ENCODE data around the gene DNMT1. TPM values are rescaled to one million over a fixed set of nuclear protein-coding genes. Genes with fewer than 3 reads are reported as not detected.

DNMT1 gene
- polyA plus RNA-seq, 1 of the 3 experiments (the other 2 are of a cell fraction) = 58.3 TPM

- Histone ChIP-seq H3K27ac (ENCODE audit: low read depth in 2 of 2, low read length in 1 of 2) (no peak overlapping the region), H3K27me3 (ENCODE audit: insufficient read depth) (no peaks in the 10 kb centered on the region), H3K9me3 (no peaks in the 10 kb centered on the region), H3F3A (replicated peaks; ENCODE audit: insufficient read depth) (peaks cover 31% of the 10 kb centered on the region), H2AFZ (ENCODE audit: low read depth) (no peak overlapping the region), H4K20me1 (ENCODE audit: insufficient read depth) (no peaks in the 10 kb centered on the region), H3K36me3 (replicated peaks in 1 of 2; ENCODE audit: control insufficient read depth in 1 of 2, insufficient read depth in 2 of 2, low read length in 1 of 2) (peaks cover 0 to 6% of the 10 kb centered on the region in 2 experiments), H3K9me2 (no peaks in the 10 kb centered on the region), H3K4me2 (no peak overlapping the region), H3K79me2 (ENCODE audit: insufficient read depth) (no peaks in the 10 kb centered on the region), H3K4me3 (ENCODE audit: low read depth in 2 of 2, low read length in 1 of 2) (no peak overlapping the region), H3K9ac (no peak overlapping the region), H3K4me1 (ENCODE audit: control insufficient read depth in 1 of 2, insufficient read depth in 2 of 2, low read depth in 1 of 2, low read length in 1 of 2) (no peaks in the 10 kb centered on the region)
- POLR2A ChIA-PET = no interaction called here
- no peak for TF ChIP-seq FOXM1 (IDR thresholded peaks at IDR 0.05; ENCODE audit: low read depth)
- TF ChIP-seq MXI1 (IDR thresholded peaks at IDR 0.05; ENCODE audit: low read depth, low read length) = no peak
- no peak for TF ChIP-seq POLR2AphosphoS5 (IDR thresholded peaks at IDR 0.05; ENCODE audit: low read depth, low read length)
- no peak for TF ChIP-seq SIN3A (IDR thresholded peaks at IDR 0.05; ENCODE audit: borderline replicate concordance, low read depth, low read length)
- TF ChIP-seq, protein P1, sequence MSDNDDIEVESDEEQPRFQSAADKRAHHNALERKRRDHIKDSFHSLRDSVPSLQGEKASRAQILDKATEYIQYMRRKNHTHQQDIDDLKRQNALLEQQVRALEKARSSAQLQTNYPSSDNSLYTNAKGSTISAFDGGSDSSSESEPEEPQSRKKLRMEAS (IDR thresholded peaks at IDR 0.05; ENCODE audit: low read depth) = no peak
- no peak for TF ChIP-seq JUND (IDR thresholded peaks at IDR 0.05)
- TF ChIP-seq, protein P2, sequence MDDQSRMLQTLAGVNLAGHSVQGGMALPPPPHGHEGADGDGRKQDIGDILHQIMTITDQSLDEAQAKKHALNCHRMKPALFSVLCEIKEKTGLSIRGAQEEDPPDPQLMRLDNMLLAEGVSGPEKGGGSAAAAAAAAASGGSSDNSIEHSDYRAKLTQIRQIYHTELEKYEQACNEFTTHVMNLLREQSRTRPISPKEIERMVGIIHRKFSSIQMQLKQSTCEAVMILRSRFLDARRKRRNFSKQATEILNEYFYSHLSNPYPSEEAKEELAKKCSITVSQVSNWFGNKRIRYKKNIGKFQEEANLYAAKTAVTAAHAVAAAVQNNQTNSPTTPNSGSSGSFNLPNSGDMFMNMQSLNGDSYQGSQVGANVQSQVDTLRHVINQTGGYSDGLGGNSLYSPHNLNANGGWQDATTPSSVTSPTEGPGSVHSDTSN (IDR thresholded peaks at IDR 0.05) = no peak
- TF ChIP-seq RXRA (IDR thresholded peaks at IDR 0.05; ENCODE audit: borderline replicate concordance, low read depth) = no peak
- TF ChIP-seq IRF3 (IDR thresholded peaks at IDR 0.05; ENCODE audit: low read depth, low read length) = no peak
- DNase-seq = no peak
- WGBS (ENCODE audit: low lambda C conversion rate) = 96% methylated on average over 4 of the region's 4 CpGs
- CTCF ChIA-PET = interaction anchor here (0.7 to 1.1 kb wide), 2 partner anchors 12 to 41 kb away, joined by 3 to 5 read pairs; no protein-coding TSS in a partner anchor
These were observed 68.5 kb downstream of the DNMT1 start for GRCh38 chr19:10126213-10126639.

DNA sequence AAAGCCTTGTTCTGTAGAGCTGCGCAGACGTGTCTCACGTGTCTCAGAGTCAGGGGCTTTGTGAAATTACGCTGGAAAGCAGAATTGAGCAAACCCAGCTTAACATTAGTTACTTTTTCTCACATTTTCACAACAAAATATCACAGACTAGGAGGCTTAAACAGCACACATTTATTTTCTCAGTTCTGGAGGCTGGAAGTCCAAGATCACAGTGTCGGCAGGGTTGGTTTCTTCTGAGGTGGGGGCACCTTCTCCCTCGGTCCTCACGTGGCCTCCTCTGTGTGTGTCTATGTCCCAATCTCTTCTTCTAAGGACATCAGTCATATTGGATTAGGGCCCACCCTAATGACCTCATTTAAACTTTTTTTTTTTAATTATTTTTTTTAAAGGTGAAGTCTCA is 70.3 kb downstream of the DNMT1 start:
- TF ChIP-seq ELF1 (IDR thresholded peaks at IDR 0.05) (no peak), FOXJ3 (CRISPR knock-in tag; IDR thresholded peaks at IDR 0.05) (no peak), SMC3 (IDR thresholded peaks at IDR 0.05; ENCODE audit: low read depth, low read length) (no peak), FOXM1 (IDR thresholded peaks at IDR 0.05; ENCODE audit: low read depth) (no peak), USF2 (IDR thresholded peaks at IDR 0.05; ENCODE audit: borderline replicate concordance, low read depth, low read length) (no peak), GABPA (IDR thresholded peaks at IDR 0.05; ENCODE audit: low read depth) (no peak), SIN3A (IDR thresholded peaks at IDR 0.05; ENCODE audit: borderline replicate concordance, low read depth, low read length) (no peak), TCF12 (IDR thresholded peaks at IDR 0.05) (no peak), RAD21 (IDR thresholded peaks at IDR 0.05; ENCODE audit: low read length) (no peak), MXI1 (IDR thresholded peaks at IDR 0.05; ENCODE audit: low read depth, low read length) (no peak)
- TF ChIP-seq, protein P1 (IDR thresholded peaks at IDR 0.05; ENCODE audit: low read depth) = no peak
- TF ChIP-seq, protein P3, sequence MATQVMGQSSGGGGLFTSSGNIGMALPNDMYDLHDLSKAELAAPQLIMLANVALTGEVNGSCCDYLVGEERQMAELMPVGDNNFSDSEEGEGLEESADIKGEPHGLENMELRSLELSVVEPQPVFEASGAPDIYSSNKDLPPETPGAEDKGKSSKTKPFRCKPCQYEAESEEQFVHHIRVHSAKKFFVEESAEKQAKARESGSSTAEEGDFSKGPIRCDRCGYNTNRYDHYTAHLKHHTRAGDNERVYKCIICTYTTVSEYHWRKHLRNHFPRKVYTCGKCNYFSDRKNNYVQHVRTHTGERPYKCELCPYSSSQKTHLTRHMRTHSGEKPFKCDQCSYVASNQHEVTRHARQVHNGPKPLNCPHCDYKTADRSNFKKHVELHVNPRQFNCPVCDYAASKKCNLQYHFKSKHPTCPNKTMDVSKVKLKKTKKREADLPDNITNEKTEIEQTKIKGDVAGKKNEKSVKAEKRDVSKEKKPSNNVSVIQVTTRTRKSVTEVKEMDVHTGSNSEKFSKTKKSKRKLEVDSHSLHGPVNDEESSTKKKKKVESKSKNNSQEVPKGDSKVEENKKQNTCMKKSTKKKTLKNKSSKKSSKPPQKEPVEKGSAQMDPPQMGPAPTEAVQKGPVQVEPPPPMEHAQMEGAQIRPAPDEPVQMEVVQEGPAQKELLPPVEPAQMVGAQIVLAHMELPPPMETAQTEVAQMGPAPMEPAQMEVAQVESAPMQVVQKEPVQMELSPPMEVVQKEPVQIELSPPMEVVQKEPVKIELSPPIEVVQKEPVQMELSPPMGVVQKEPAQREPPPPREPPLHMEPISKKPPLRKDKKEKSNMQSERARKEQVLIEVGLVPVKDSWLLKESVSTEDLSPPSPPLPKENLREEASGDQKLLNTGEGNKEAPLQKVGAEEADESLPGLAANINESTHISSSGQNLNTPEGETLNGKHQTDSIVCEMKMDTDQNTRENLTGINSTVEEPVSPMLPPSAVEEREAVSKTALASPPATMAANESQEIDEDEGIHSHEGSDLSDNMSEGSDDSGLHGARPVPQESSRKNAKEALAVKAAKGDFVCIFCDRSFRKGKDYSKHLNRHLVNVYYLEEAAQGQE (IDR thresholded peaks at IDR 0.05; ENCODE audit: low read depth, low read length) = no peak
- H2AFZ ChIP-seq (ENCODE audit: low read depth) = no peak overlapping the region
- 0 out of 4 replicates have a peak, but pooled peaks cover 0 to 3% of the 10 kb centered on the region in 2 experiments for H3K4me1 ChIP-seq (ENCODE audit: control insufficient read depth in 1 of 2, insufficient read depth in 2 of 2, low read depth in 1 of 2, low read length in 1 of 2)
- peaks cover 0 to 3% of the 10 kb centered on the region in 2 experiments for H3K36me3 ChIP-seq (replicated peaks in 1 of 2; ENCODE audit: control insufficient read depth in 1 of 2, insufficient read depth in 2 of 2, low read length in 1 of 2)
- H3K27ac ChIP-seq (ENCODE audit: low read depth in 2 of 2, low read length in 1 of 2) = no peak overlapping the region
- ChIA-PET CTCF (interaction anchor here (0.6 to 2.7 kb wide), 5 partner anchors 8 to 126 kb away, joined by 3 to 6 read pairs (median 4); no protein-coding TSS in a partner anchor), POLR2A (no interaction called here)
- H4K20me1 ChIP-seq (ENCODE audit: insufficient read depth) = no peaks in the 10 kb centered on the region
- H3K27me3 ChIP-seq (ENCODE audit: insufficient read depth) = no peaks in the 10 kb centered on the region
- no peak overlapping the region for H3K9ac ChIP-seq
- no peak for DNase-seq
- no peaks in the 10 kb centered on the region for H3K9me2 ChIP-seq
- 97% methylated on average over 7 of the region's 7 CpGs for WGBS (ENCODE audit: low lambda C conversion rate)
- H3F3A ChIP-seq (replicated peaks; ENCODE audit: insufficient read depth) = peaks cover 39% of the 10 kb centered on the region
- H3K4me2 ChIP-seq = no peak overlapping the region
- no peak overlapping the region for H3K4me3 ChIP-seq (ENCODE audit: low read depth in 2 of 2, low read length in 1 of 2)
- peaks cover 3% of the 10 kb centered on the region for H3K79me2 ChIP-seq (ENCODE audit: insufficient read depth)
- H3K9me3 ChIP-seq = no peaks in the 10 kb centered on the region

Measured in SK-N-SH (cell line).